Type B pancreatic cell (in vitro differentiated cells): ENCODE results near the gene BEST1. TPM values are rescaled to one million over a fixed set of nuclear protein-coding genes. Genes with fewer than 3 reads are reported as not detected.

Experiments used
- DNase-seq: peaks from one replicate; pipeline ENCODE4 v3.0.0; 2021; ENCODE audit warnings: mixed read lengths; ENCODE audit not compliant: unreplicated experiment; ENCODE audit errors: extremely low spot score
- H3K27ac Mint-ChIP-seq: 2 replicates; pipeline ENCODE4 v1.8.0; 2021; ENCODE audit warnings: mild to moderate bottlenecking, mixed read lengths
- H3K27me3 Mint-ChIP-seq: 2 replicates; pipeline ENCODE4 v1.8.0; 2021; ENCODE audit warnings: mixed read lengths
- H3K36me3 Mint-ChIP-seq: 2 replicates; pipeline ENCODE4 v1.8.0; 2021; ENCODE audit warnings: mixed read lengths
- H3K4me1 Mint-ChIP-seq: one replicate; pipeline ENCODE4 v1.8.0; 2021; ENCODE audit warnings: mixed read lengths; ENCODE audit not compliant: unreplicated experiment
- H3K4me3 Mint-ChIP-seq: 2 replicates; pipeline ENCODE4 v1.8.0; 2021; ENCODE audit warnings: mild to moderate bottlenecking, mixed read lengths
- H3K9me3 Mint-ChIP-seq: 2 replicates; pipeline ENCODE4 v1.8.0; 2021; ENCODE audit warnings: mixed read lengths
- total RNA-seq: library from RNA; stranded (reverse); gene quantifications from 2 replicates; pipeline ENCODE4 v1.2.1, GENCODE V29; 2021; ENCODE audit warnings: low replicate concordance
- TF ChIP-seq, protein P1 (sequence below): fragments of 200-600 bp; sonication (generic); conservative IDR thresholded peaks from 2 replicates; pipeline ENCODE4 v1.5.0; 2021; ENCODE audit warnings: antibody characterized with exemption, mild to moderate bottlenecking

The BEST1 gene
- total RNA-seq, 1 donor from 2014 or later, result 0.31 TPM

DNA sequence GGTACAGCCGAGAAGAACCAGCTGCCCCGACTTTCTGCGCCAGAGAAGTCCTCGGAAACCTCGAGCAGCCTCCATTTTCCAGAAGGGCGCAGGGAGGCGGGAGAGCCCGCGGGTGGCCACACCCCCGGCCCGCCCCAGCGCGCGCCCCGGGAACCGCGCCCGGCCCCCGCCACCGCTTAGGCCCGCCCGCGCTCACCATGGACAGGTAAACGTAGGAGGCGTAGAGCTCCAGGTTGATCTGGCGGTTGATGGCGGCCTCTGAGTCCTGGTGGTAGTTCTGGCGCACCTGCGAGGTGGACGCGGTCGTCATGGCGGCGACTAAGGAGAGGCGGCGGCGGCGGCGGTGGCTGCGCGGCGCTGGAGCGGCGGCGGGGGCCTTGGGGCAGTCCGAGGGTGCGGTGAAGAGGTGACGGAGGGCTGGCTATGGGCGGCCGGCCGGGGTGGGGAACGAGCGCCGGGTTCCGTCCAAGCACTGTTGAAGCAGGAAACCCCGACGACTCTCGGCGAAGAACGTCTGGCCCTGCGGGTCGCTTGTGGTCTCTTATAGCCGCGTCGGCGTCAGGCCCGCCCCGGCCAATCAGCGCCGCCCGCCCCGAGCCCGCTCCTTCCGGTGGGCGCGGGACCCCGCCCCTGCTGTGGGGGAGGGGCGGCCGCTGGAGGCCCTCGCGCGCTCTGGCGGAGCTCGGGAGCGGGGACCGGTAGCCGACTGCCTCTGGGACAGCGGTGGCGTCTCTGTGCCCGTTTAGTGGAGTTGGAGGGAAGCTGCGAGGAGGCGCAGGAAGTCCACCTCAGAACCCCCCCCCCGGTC is 17.2 kb downstream of the BEST1 start, which contains the start of gene FTH1:
Gene FTH1, minus strand, starts transcription at position 519 of the 808 bp plus-strand sequence. Its CDS starts 209 bp downstream, at position 310.
- Mint-ChIP-seq H3K27me3 (no peaks in the 10 kb centered on the region), H3K4me3 (peak within 1 kb of the TSS; percentile 91), H3K4me1 (peaks cover 39% of the 10 kb centered on the region), H3K9me3 (no peaks in the 10 kb centered on the region), H3K36me3 (peaks cover 28% of the 10 kb centered on the region), H3K27ac (peak within 1 kb of the TSS; percentile 93)
- peak; percentile 96 for DNase-seq
- TF ChIP-seq, protein P1, sequence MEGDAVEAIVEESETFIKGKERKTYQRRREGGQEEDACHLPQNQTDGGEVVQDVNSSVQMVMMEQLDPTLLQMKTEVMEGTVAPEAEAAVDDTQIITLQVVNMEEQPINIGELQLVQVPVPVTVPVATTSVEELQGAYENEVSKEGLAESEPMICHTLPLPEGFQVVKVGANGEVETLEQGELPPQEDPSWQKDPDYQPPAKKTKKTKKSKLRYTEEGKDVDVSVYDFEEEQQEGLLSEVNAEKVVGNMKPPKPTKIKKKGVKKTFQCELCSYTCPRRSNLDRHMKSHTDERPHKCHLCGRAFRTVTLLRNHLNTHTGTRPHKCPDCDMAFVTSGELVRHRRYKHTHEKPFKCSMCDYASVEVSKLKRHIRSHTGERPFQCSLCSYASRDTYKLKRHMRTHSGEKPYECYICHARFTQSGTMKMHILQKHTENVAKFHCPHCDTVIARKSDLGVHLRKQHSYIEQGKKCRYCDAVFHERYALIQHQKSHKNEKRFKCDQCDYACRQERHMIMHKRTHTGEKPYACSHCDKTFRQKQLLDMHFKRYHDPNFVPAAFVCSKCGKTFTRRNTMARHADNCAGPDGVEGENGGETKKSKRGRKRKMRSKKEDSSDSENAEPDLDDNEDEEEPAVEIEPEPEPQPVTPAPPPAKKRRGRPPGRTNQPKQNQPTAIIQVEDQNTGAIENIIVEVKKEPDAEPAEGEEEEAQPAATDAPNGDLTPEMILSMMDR, result no peak

GRCh38 chr11:61967924-61968757 is 18.0 kb downstream of the BEST1 start:
- Mint-ChIP-seq H3K36me3 (peaks cover 28% of the 10 kb centered on the region), H3K9me3 (no peaks in the 10 kb centered on the region), H3K4me1 (peaks cover 45% of the 10 kb centered on the region), H3K27ac (peak overlapping the region; percentile 93), H3K27me3 (no peaks in the 10 kb centered on the region), H3K4me3 (peak overlapping the region; percentile 91)
- DNase-seq, result peak; percentile 76
- TF ChIP-seq, protein P1, result no peak

GRCh38 chr11:61968758-61969390 is 18.7 kb downstream of the BEST1 start:
- TF ChIP-seq, protein P1, result no peak
- H3K4me3 Mint-ChIP-seq, result peak overlapping the region; percentile 91
- H3K36me3 Mint-ChIP-seq, result peaks cover 21% of the 10 kb centered on the region
- peak overlapping the region; percentile 93 for H3K27ac Mint-ChIP-seq
- no peaks in the 10 kb centered on the region for H3K27me3 Mint-ChIP-seq
- DNase-seq, result no peak
- H3K9me3 Mint-ChIP-seq, result no peaks in the 10 kb centered on the region
- peaks cover 47% of the 10 kb centered on the region for H3K4me1 Mint-ChIP-seq

DNA sequence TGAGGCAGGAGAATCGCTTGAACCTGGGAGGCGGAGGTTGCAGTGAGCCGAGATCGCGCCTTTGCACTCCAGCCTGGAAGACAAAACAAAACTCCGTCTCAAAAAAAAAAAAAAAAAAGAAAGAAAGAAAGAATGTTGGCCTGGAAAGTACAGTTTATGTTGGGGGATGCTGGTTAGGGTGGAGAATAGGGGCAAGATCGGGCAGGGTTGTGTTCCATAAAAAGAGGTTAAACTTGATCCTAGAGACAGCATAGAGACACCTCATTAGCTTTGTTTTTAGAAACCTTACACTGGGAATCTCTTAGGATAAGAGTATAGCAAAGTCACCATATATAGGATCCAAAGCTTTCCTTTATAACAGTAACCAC is 19.2 kb downstream of the BEST1 start:
- peak overlapping the region; percentile 93 for H3K27ac Mint-ChIP-seq
- DNase-seq, result no peak
- TF ChIP-seq, protein P1, result no peak
- peaks cover 16% of the 10 kb centered on the region for H3K36me3 Mint-ChIP-seq
- H3K9me3 Mint-ChIP-seq, result no peaks in the 10 kb centered on the region
- peaks cover 49% of the 10 kb centered on the region for H3K4me1 Mint-ChIP-seq
- H3K27me3 Mint-ChIP-seq, result no peaks in the 10 kb centered on the region
- peak overlapping the region; percentile 91 for H3K4me3 Mint-ChIP-seq

- Mint-ChIP-seq H3K4me3 (peak overlapping the region; percentile 11), H3K36me3 (peaks cover 10% of the 10 kb centered on the region), H3K27me3 (no peaks in the 10 kb centered on the region), H3K27ac (peak overlapping the region; percentile 95), H3K4me1 (peaks cover 48% of the 10 kb centered on the region), H3K9me3 (no peaks in the 10 kb centered on the region)
- TF ChIP-seq, protein P1, result no peak
- no peak for DNase-seq
Observed at GRCh38 chr11:61969838-61970662, 19.9 kb downstream of the BEST1 start.
